GM19328 (cell line): ENCODE results near the gene SLC15A5.

Experiments used
- ATAC-seq: cut with Tn5 transposase; IDR thresholded peaks from one replicate; pipeline ENCODE4 v1.9.1; 2021; ENCODE audit warnings: mild to moderate bottlenecking, moderate library complexity; ENCODE audit not compliant: unreplicated experiment

The SLC15A5 gene

DNA sequence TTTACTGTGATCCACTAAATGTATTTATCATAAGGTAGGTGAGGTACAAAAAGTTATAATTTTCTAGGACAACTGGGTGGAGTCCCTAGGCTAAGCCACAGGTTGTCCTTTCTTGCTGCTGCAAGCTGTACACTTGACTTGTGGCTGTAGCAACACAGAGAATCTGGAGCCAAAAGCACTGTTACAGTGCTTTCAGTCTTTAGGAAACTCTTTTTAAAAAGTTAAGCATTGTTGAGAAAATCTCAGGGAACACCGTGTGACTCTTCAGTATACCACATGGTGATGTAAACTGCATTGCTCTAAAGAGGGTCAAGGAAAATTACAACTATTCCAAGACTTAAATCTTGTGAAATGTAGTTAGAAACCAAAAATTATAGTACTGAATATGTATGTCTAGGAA, 11.4 kb downstream of the SLC15A5 start:
- no peak for ATAC-seq

DNA sequence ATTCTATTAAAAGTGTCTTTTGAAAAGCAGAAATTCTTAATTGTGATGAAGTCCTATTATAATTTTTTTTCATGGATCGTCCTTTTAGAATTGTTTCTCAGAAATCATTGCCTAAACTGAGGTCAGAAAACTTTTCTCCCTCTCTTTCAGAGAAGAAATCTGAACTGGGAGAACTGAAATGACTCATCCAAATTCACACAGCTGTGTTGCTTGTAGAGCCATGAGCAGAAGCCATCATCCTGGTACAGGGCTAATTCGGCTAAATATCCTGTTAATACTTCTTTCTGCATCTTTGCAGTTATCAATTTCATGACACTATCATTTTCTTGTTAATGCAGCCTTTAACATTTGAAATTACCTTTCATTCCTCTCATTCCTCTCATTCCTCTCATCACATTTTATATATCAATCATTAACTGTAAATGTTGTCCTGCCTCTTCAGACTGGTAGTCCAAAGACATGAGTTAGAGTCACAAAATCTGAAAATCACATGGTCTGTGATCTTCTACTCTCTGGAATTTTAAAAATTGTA, 15.5 kb downstream of the SLC15A5 start:
- ATAC-seq: no peak

DNA sequence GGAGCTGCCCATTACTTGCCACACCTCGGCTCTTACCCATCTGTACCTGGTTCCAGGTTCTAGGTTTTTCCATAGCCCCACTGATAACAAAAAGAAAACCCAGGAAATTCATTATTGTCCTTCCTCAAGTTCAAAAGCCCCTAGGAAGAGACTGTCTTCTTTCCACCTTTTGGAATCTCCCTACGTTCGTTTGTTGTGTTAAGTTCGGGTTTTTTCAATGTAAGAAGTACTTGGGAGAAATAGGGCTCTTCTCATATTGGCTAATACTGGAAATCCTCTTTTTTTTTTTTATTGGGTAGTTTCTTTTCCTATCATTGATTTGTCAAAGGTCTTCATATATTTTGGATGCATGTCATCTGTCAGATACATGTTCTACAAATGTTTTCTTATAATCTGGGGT, 17.3 kb downstream of the SLC15A5 start:
- no peak for ATAC-seq

DNA sequence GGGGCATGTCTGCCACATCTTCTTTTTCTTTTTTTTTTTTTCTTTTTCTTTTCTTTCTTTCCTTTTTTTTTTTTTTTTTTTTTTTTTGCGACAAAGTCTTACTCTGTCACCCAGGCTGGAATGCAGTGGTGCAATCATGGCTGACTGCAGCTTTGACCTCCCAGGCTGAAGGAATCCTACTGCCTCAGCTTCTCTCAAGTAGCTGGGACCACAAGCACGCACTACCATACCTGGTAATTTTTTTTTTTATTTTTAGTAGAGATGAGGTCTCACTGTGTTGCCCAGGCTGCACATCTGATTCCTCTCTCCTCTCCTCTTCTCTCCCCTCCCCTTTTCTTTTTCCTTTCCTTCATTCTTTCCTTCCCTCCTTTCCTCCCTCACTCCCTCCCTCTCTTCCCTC, 18.5 kb downstream of the SLC15A5 start:
- no peak for ATAC-seq

DNA sequence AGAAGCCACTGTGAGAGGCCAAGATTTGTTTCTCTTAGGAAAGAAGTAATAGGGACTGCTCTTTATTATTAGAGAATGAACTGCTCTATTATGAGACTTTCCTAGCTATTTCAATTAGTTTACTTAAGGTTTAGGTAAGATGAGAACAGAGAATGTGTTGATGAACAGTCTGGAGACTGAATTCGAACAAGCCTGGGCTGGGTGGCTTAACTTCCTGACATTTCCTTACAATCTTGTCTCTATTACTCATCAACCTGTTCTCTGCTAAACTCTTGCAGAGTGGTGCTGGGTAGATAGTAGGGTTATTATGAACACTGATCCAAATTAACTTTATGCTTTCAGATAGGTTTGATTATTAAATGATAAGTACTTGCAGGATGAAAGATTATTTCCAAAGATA, 31.2 kb downstream of the SLC15A5 start:
- no peak for ATAC-seq

DNA sequence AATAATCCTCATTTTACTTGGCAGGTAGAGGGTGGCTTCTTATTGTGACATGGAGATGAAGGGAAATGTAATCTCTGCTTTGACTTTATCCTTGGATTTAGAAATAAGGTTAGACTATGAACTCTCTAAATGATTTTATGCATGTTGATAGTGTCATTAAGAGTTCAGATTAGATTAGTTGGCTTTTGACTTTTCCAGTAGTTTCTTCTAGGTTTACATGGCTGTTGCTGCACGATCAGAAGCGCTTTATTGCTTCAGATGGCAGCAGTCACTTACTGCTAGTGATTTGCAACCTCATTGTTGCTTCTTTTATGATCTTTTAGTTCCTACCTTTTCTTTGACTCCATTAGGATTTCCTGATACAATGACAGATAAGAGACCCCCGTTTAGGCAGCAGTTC, 32.3 kb downstream of the SLC15A5 start:
- ATAC-seq: no peak

DNA sequence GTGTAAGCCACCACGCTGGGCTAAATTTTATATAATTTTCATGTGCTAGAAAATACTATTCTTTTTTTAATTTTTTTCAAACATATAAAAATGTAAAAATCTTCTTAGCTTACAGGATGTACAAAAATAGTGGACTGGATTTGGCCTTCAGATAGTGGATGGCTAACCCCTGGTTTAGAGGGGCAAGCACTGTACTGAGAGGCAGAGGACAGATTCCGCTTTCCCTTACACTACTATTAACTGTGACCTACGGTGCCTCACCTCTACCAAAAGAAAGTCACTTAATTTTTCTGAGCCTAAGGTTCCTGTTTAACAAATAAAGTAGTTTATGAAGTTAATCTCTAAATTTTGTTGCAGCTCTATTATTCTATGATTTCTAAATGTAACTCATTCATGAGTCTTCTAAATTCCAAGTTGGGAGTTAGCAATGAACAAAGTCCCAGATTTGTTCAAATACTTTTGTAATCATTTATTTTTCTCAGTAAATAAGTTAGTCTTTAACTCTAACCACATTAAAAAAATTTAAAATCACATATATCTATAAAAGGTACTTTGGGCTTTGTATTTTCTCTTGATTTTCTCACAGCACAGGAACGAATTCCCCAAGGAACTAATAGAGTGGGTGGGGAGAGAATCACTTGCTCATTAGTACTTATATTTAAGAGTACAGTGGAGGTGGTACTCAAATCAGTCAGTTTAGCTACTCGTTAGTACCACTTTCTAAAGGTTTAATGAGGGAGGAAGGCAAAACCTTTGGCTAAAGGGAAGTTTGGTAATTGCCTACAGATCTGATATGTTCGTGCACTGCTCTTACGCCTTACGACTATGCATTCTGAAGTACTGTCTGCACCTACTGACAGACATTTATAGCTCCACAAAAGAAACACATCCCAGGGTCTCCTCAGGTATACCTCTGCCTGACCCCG, 33.7 kb downstream of the SLC15A5 start:
- ATAC-seq: no peak

DNA sequence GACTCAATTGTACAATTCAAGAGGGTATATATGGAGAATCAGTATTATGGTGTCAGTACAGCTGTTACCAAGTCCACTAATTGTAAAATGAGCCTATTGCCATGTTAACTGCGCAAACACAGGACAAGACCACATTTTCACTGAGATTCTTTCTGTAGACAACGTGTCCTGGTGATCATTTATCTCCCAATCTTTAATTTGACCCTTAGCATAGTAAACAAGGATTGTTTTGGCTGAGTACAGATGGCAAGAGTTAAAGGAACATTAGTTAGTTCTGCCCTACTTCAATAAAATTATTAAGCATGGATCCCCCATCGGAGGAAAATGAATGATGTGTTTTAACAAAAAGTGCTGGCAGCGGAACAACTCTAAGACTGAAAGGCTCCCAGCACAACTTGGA, 36.1 kb downstream of the SLC15A5 start:
- no peak for ATAC-seq

DNA sequence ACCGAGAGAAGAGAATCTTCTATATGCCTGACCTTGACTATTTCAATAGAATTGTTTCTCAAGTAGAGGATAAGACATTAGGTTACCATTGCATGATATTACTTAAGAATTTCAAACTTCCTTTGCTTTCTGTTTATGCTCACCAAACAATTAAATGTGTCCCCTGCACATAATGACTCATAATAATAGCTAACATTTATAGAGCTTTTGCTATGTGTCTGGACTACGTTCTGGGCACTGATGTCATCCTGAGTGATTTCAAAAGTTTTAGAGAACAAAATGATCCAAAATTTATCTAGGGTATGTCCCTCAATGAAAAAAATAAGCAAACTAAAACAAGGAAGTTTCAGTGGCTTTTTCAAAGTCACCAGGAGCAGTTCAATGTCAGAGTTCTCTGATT, 38.8 kb downstream of the SLC15A5 start:
- no peak for ATAC-seq

DNA sequence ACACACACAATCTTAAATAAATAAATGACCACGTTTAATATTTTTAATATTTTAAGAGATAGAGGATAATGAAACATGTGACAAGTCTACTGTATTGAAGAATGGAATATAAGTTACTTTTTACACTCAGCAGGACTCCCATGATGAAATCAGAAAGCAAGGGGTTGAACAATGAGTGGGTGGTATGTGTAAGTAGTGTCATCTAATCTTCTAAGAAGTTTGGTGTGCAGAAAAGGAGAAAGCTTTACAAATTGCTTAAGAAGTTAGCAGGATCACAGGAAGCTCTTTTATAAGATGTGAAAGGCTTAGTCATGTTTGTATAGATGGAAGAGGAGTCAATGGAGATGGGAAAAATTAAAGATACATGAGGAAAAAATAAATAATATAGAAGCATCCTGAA, 47.8 kb downstream of the SLC15A5 start:
- ATAC-seq: no peak

DNA sequence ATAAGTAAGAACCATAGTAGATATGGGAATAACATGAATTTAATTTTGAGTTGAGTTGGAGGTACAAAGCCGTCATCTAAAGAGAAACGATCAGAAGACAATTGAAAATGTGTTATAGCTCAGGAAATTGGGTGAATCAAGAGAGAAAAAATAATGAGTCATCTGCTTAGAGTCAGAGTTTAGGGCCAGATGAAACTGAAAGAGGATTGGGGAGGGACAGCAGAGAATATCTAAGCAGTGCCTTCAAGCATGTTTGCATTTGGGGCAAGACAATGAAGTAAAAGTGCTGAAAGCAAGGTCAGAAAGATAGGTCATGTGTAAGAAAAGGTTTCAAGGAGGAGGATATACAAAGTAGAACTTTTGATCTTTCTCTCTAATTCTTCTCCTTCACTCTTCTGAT, 49.4 kb downstream of the SLC15A5 start:
- ATAC-seq: no peak

DNA sequence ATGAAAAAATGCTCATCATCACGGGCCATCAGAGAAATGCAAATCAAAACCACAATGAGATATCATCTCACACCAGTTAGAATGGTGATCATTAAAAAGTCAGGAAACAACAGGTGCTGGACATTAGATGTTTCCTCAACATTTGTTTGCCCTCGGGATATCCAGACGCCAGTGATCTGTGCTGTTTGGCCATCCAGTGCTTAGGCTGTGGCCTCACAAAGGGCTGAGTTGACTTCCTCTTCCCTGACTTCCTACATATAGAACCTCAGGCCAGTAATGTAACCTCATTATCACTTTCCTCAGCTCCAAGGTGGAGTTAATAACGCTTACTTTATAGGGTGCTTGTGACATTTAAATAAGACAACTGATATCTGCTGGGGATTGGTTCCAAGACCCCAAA, 51.8 kb downstream of the SLC15A5 start:
- no peak for ATAC-seq

DNA sequence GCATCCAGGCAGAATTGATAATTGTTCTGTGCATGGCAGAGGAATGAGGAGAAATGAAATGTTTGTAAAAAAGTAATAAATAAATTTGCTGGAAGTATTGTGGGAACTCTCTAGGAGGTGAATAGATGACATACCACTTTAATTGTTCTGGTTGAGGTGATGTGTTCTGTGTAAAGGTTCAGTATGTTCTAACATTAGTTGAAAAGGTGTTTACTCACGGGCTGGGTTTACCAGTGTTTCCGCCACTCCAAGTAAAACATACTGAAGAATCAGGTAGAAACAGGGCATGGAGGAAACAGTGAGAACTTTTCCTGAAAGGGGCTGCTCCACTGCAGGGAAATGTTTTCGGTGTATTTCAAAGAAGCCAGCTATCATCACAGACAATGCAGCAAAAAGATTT, 53.3 kb downstream of the SLC15A5 start:
- ATAC-seq: no peak

DNA sequence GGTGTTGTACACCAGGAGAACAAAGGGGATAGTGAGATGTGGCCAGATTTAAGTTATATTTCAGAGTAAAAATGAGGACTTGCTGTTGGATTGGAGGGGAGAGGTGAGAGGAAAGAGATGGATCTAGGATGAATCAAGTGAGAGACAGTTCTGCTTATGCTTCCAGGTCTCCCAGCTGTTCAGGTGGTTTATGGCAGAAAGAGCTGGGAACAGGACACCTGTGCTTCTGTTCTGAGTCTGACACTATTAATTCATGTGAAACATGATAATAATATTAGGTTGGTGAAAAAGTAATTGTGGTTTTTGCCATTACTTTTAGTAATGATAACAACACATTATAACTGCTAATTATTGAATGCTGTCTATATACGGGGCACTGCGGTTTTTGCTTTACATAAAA, 55.7 kb downstream of the SLC15A5 start:
- ATAC-seq: no peak

DNA sequence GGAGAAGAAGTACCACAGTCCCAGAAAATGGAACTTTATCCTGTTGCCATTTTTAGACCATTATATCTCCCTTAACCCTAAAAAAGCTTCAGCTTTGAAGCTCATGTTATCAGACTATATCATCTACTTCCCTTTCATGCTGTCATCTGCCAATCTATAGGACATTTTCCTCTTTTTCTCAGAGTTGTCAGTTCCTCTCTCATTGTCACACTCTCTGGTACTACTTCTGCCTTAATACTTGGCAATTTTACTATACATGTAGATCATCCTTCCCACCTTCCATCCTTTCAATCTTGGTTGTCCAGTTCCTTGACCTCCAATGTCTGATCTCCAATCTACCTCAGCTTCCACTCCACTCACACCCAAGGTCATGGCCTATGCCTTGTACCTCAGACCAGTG, 57.4 kb downstream of the SLC15A5 start:
- no peak for ATAC-seq

DNA sequence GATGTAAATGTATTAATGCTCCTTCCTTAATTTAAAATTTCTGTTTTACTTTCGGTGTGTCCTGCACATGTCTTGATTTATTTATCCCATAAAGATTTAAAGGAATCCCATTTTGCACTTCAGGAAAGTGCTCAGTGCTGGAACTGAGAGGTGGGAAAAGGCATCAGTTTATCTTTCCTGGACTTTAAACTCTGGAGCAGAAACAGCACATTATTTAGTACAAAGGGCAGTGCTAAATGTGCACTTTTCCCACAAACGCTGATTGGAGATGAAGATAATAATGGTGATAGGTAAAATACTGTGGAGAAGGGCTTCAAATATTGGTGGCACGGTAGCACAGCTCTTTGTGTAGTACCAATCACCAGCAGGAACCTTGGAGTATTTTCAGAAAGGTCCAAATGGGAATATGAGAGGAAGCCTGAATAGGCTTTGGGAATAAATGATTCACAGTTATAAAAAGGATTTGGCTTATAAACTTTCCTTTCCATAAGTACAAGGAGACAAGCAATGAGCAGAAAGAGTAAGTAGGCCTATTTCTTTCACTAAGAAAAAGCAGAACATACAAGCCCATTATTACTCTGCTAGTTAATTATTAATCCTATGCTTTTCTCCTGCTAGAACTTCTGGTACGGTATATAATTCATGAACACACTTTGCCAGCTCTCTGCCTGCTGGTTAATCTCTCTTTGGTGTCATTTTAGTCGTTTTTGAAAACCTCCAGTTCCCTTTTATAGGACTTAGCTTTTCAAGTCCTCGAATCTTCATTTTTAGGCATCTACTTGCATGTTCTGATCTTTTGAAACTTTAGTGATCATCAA, 58.3 kb downstream of the SLC15A5 start:
- no peak for ATAC-seq

DNA sequence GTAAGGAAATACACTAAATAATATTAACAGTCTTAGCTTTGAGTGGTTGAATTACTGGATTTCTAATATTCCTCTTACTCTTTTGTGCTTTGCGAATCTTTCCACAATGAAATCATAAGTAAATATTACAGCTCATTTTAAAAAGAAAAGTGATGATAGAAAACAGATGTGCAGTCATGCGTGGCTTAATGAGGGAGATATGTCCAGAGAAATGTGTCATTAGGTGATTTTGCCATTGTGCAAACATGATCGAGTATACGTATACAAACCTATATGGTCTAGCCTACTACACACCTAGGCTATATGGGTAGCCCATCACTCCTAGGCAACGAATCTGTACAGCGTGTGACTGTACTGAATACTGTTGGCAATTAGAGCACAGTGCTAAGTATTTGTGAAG, 59.3 kb downstream of the SLC15A5 start:
- ATAC-seq: no peak

DNA sequence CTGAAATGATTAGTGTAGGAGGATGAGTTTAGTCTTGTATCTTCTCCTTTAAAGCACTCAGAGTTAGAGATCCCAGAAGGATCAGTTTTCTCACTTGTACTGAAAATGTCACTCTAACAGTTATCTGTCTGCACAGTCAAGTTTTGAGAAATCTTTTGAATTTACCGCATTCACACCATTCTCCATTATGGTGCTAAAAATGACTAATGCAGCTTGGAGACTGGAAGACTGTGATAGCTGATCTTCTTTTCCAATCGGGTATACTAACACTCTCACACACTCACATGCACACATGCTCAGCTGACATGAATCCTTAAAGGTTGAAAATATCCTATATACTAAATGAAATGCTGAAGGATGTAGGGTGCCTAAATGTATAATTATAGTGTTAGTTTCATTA, 65.8 kb downstream of the SLC15A5 start:
- no peak for ATAC-seq

DNA sequence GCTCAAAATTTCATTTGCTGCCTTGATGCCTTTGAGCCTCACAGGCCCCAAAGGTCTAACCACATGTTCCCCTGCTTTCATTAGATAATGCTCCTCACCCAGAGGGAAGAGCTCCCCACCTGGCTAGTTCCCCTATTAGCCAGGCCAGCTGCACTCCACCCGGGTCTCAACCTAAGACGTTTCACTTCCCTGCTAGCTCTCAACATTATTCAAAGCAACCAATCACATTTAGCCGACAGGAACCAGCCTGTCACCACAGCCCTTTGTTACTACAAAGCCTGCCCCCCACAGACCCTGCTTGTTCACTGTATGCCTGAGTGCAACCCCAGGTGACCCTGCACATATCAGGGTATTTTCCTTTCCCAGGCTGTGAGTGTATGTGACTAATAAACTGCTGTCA, 78.6 kb downstream of the SLC15A5 start:
- peak; percentile 96 for ATAC-seq

DNA sequence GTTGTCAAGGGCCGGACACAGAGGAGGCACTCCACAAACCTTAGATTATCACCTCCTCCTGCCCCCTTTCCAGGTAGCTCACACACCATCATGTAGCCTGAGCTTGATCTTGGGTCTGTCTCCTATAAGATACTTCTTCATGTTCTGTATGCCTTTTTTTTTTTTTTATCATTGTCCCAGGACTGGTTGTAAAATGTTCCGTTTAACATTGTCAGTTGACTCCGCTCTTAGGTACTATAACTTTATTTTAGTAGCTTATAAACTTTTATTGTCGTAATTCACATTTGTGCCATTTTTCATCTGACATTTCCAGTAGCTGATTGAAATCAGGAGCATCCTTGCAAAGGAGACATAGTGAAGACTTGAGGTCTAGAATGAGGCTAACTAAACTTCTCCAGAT, 79.9 kb downstream of the SLC15A5 start:
- no peak for ATAC-seq

DNA sequence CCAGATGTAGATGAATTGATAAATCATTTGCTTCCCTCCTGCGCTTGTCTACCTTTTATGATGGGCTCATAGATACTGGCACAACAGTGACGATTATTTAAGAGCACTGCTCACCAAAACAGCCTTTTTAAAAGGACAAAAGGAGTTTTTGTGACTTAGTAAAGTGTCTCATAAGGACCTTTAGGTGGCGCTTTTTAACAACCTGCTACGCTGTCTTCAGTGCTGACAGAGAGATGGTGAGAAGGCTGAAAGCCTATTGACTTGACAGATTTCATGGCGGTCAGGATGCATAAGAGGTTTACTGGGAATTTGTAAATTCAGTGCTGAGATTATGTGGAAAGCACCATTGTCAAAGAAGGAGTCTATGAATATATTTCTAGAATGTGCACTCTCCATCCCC, 87.6 kb downstream of the SLC15A5 start:
- ATAC-seq: no peak

DNA sequence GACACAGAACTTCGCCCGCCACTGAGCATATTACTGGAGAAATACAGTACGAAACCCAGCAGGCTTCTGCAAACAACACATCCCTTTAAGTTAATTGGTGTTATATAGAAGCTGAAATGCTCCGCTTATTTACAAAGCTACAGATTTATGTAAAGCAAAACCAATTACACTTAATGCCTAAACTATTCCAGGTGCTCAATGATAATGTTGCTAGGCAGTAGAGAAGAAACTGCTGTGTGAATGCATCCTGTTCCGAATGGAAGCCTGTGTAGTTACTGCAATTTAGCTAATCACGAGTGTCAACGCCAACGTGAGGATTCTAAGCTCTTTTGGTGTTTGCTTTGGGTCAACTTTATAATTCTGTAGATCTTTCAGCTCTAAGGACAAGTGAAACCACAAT, 89.8 kb downstream of the SLC15A5 start:
- ATAC-seq: no peak
